ENCODE results near the gene FSD1. TPM values are rescaled to one million over a fixed set of nuclear protein-coding genes. Genes with fewer than 3 reads are reported as not detected.

FSD1 gene
- total and polyA plus RNA-seq, 10 of the 15 experiments (the other 5 are each of a cell fraction or from before 2014, with no cell fraction given) = 0.15 to 5.1 (median 4.0) TPM; not detected in 1

DNA sequence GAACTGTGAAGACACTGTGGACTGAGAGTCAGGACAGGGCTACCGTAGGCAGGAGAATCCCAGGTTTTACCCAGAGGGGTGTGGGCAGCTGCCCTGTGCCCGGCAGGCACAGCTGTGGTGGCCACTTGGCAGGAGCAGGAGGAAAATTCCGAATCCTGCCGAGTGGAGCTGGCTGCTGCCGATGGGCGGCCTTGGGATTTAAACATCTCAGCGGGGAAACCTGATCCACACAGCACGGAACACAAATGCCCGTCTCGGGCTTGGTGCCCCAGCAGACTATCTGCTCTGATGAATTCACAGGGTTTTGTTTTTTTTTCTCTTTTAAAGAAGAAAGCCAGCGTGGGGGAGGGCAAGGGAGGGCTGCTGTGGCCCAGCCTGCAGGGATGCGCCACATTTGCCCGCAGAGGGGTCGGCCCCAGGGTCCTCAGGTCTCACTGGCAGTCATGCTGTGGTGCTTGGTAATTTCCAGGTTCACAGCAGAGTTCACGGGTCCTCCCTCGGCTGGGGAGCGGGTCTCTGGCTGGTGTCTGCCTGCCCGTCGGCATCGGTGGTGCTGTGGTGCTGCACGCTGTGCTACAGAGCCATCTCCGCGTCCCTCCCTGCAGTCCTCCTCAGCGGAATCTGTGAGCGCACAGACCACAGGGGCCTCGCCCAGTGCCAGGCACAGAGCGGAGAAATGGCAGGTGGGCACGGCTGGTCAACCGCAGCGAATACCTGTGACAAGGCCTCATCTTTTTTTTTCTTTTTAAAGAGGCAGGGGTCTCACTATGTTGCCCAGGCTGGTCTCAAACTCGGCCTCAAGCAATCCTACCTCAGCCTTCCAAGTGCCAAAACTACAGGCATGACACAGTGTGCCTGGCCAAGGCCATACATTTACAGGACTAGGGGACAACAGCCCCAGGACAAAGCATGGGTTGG, 67.1 kb downstream of the FSD1 start:
- no peak for ATAC-seq
- Histone ChIP-seq H3K36me3 (ENCODE audit: control insufficient read depth in 2 of 2, insufficient read depth in 2 of 2, low read length in 1 of 2) (peaks cover 10 to 24% of the 10 kb centered on the region in 2 experiments; a peak in 3 of 4 replicates), H3K9me3 (replicated peaks; ENCODE audit: control insufficient read depth, insufficient read depth, low read length) (no peaks in the 10 kb centered on the region), H3K79me2 (ENCODE audit: control insufficient read depth, insufficient read depth, low read length) (peaks cover 86% of the 10 kb centered on the region), H4K20me1 (ENCODE audit: control insufficient read depth, insufficient read depth) (no peaks in the 10 kb centered on the region), H3K4me1 (ENCODE audit: control insufficient read depth, insufficient read depth, low read length) (peaks cover 77% of the 10 kb centered on the region), H3K4me3 (peak overlapping the region; percentile 71; the same call in 1 of the 2 replicates), H3K27ac (ENCODE audit: control insufficient read depth, insufficient read depth) (peak overlapping the region; percentile 98), H3K27me3 (replicated peaks in 1 of 2; ENCODE audit: control insufficient read depth in 2 of 2, insufficient read depth in 2 of 2, low read length in 1 of 2) (no peaks in the 10 kb centered on the region), H3K9ac (ENCODE audit: control insufficient read depth, insufficient read depth, low read length) (peak overlapping the region; percentile 32; the same call in 1 of the 2 replicates), H3K4me2 (ENCODE audit: control insufficient read depth, insufficient read depth) (peak overlapping the region; percentile 99), H2AFZ (ENCODE audit: control insufficient read depth, low read depth, low read length) (no peak overlapping the region)
- no TSS peak for BruUV-seq (replicated peaks)
- ChIA-PET CTCF (no interaction called here), SMC1A (ENCODE audit: uncharacterized antibody, unreplicated experiment) (no interaction called here), POLR2A (no interaction called here), RAD21 (ENCODE audit: unreplicated experiment) (no interaction called here)
- DNase-seq (ENCODE audit: low read depth, low spot score) = no peak
- WGBS (ENCODE audit: insufficient coverage, insufficient replicate concordance, low lambda C conversion rate, missing lambda C conversion rate) = 88% methylated on average over 25 of the region's 31 CpGs
- intact Hi-C loops (cut with micrococcal nuclease; ENCODE audit: unreplicated experiment) (no loop called here), in situ Hi-C loops (cut with MboI) (no loop called here)
- no peak for FAIRE-seq
- TF ChIP-seq JUND (IDR thresholded peaks at IDR 0.05; ENCODE audit: low read depth, low read length) (no peak), SPI1 (IDR thresholded peaks at IDR 0.05; ENCODE audit: borderline replicate concordance, insufficient read depth, low read depth, low read length) (no peak), TBL1XR1 (IDR thresholded peaks at IDR 0.05; ENCODE audit: low read depth, low read length) (no peak), NBN (IDR thresholded peaks at IDR 0.05) (no peak), ZSCAN29 (IDR thresholded peaks at IDR 0.05) (no peak), MEF2B (IDR thresholded peaks at IDR 0.05; ENCODE audit: partially characterized antibody, poor library complexity, severe bottlenecking) (no peak), CEBPB (IDR thresholded peaks at IDR 0.05; ENCODE audit: borderline replicate concordance in 1 of 2, low read depth in 2 of 2, low read length in 2 of 2) (no peak)
- TF ChIP-seq, protein P1, sequence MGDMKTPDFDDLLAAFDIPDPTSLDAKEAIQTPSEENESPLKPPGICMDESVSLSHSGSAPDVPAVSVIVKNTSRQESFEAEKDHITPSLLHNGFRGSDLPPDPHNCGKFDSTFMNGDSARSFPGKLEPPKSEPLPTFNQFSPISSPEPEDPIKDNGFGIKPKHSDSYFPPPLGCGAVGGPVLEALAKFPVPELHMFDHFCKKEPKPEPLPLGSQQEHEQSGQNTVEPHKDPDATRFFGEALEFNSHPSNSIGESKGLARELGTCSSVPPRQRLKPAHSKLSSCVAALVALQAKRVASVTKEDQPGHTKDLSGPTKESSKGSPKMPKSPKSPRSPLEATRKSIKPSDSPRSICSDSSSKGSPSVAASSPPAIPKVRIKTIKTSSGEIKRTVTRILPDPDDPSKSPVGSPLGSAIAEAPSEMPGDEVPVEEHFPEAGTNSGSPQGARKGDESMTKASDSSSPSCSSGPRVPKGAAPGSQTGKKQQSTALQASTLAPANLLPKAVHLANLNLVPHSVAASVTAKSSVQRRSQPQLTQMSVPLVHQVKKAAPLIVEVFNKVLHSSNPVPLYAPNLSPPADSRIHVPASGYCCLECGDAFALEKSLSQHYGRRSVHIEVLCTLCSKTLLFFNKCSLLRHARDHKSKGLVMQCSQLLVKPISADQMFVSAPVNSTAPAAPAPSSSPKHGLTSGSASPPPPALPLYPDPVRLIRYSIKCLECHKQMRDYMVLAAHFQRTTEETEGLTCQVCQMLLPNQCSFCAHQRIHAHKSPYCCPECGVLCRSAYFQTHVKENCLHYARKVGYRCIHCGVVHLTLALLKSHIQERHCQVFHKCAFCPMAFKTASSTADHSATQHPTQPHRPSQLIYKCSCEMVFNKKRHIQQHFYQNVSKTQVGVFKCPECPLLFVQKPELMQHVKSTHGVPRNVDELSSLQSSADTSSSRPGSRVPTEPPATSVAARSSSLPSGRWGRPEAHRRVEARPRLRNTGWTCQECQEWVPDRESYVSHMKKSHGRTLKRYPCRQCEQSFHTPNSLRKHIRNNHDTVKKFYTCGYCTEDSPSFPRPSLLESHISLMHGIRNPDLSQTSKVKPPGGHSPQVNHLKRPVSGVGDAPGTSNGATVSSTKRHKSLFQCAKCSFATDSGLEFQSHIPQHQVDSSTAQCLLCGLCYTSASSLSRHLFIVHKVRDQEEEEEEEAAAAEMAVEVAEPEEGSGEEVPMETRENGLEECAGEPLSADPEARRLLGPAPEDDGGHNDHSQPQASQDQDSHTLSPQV (IDR thresholded peaks at IDR 0.05) = no peak
- TF ChIP-seq, protein P2, sequence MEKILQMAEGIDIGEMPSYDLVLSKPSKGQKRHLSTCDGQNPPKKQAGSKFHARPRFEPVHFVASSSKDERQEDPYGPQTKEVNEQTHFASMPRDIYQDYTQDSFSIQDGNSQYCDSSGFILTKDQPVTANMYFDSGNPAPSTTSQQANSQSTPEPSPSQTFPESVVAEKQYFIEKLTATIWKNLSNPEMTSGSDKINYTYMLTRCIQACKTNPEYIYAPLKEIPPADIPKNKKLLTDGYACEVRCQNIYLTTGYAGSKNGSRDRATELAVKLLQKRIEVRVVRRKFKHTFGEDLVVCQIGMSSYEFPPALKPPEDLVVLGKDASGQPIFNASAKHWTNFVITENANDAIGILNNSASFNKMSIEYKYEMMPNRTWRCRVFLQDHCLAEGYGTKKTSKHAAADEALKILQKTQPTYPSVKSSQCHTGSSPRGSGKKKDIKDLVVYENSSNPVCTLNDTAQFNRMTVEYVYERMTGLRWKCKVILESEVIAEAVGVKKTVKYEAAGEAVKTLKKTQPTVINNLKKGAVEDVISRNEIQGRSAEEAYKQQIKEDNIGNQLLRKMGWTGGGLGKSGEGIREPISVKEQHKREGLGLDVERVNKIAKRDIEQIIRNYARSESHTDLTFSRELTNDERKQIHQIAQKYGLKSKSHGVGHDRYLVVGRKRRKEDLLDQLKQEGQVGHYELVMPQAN (conservative IDR thresholded peaks at IDR 0.05) = no peak
- TF ChIP-seq, protein P3, sequence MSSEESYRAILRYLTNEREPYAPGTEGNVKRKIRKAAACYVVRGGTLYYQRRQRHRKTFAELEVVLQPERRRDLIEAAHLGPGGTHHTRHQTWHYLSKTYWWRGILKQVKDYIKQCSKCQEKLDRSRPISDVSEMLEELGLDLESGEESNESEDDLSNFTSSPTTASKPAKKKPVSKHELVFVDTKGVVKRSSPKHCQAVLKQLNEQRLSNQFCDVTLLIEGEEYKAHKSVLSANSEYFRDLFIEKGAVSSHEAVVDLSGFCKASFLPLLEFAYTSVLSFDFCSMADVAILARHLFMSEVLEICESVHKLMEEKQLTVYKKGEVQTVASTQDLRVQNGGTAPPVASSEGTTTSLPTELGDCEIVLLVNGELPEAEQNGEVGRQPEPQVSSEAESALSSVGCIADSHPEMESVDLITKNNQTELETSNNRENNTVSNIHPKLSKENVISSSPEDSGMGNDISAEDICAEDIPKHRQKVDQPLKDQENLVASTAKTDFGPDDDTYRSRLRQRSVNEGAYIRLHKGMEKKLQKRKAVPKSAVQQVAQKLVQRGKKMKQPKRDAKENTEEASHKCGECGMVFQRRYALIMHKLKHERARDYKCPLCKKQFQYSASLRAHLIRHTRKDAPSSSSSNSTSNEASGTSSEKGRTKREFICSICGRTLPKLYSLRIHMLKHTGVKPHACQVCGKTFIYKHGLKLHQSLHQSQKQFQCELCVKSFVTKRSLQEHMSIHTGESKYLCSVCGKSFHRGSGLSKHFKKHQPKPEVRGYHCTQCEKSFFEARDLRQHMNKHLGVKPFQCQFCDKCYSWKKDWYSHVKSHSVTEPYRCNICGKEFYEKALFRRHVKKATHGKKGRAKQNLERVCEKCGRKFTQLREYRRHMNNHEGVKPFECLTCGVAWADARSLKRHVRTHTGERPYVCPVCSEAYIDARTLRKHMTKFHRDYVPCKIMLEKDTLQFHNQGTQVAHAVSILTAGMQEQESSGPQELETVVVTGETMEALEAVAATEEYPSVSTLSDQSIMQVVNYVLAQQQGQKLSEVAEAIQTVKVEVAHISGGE (CRISPR knock-in tag; IDR thresholded peaks at IDR 0.05) = no peak
- TF ChIP-seq, protein P4, sequence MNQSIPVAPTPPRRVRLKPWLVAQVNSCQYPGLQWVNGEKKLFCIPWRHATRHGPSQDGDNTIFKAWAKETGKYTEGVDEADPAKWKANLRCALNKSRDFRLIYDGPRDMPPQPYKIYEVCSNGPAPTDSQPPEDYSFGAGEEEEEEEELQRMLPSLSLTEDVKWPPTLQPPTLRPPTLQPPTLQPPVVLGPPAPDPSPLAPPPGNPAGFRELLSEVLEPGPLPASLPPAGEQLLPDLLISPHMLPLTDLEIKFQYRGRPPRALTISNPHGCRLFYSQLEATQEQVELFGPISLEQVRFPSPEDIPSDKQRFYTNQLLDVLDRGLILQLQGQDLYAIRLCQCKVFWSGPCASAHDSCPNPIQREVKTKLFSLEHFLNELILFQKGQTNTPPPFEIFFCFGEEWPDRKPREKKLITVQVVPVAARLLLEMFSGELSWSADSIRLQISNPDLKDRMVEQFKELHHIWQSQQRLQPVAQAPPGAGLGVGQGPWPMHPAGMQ (IDR thresholded peaks at IDR 0.05; ENCODE audit: borderline replicate concordance) = no peak
